ENCODE data around the gene COL6A3. TPM values are rescaled to one million over a fixed set of nuclear protein-coding genes. Genes with fewer than 3 reads are reported as not detected.

The COL6A3 gene
- total RNA-seq, 1 donor from 2014 or later: 0.52 TPM

Other genes with a start within 250 kb of the COL6A3 start
- gene MLPH, start 73.1 kb upstream of the COL6A3 start, total RNA-seq: not detected in 2 replicates
- not detected in 2 replicates for gene PRLH, start 152.4 kb upstream of the COL6A3 start, total RNA-seq
- gene RAB17, start 176.6 kb upstream of the COL6A3 start, total RNA-seq: not detected in 2 replicates
- 200 and 201 TPM in 2 replicates for gene LRRFIP1, start 213.4 kb upstream of the COL6A3 start, total RNA-seq

Data from T-helper 2 cell treated with Interferon-gamma antibody and Interleukin-4, amounts not matched to agents 100 ng/mL and 5 ng/mL, for 36 hours (primary cell).